ENCODE data around the gene BRD7.

- TF ChIP-seq CTCF (IDR thresholded peaks at IDR 0.05; ENCODE audit: poor library complexity) (no peak), EZH2 (IDR thresholded peaks at IDR 0.05; ENCODE audit: borderline replicate concordance) (no peak), EZH2phosphoT487 (IDR thresholded peaks at IDR 0.05; ENCODE audit: low read depth, severe bottlenecking, unreplicated experiment) (no peak)
Observed at GRCh38 chr16:50299508-50300105, 69.2 kb downstream of the BRD7 start.
